ENCODE results near the gene ITPK1.

The ITPK1 gene

GRCh38 chr14:93095742-93096510 lies 19.8 kb downstream of the ITPK1 start:
- no peak for DNase-seq (ENCODE audit: insufficient read length, low spot score)
- no peak for TF ChIP-seq CTCF (IDR thresholded peaks at IDR 0.05; ENCODE audit: insufficient read depth, missing control alignments)
- no peak for FAIRE-seq

- no peak for TF ChIP-seq CTCF (IDR thresholded peaks at IDR 0.05; ENCODE audit: insufficient read depth, missing control alignments)
- DNase-seq (ENCODE audit: insufficient read length, low spot score) (no peak), FAIRE-seq (no peak)
These were observed 21.4 kb downstream of the ITPK1 start for GRCh38 chr14:93094121-93094918.

- FAIRE-seq: no peak
- DNase-seq (ENCODE audit: insufficient read length, low spot score): no peak
- no peak for TF ChIP-seq CTCF (IDR thresholded peaks at IDR 0.05; ENCODE audit: insufficient read depth, missing control alignments)
These were observed 22.8 kb downstream of the ITPK1 start for GRCh38 chr14:93092606-93093556.

GRCh38 chr14:93091666-93092065 lies 24.1 kb downstream of the ITPK1 start:
- TF ChIP-seq CTCF (IDR thresholded peaks at IDR 0.05; ENCODE audit: insufficient read depth, missing control alignments): no peak
- DNase-seq (ENCODE audit: insufficient read length, low spot score) (no peak), FAIRE-seq (no peak)

- TF ChIP-seq CTCF (IDR thresholded peaks at IDR 0.05; ENCODE audit: insufficient read depth, missing control alignments): no peak
- no peak for DNase-seq (ENCODE audit: insufficient read length, low spot score)
- FAIRE-seq: no peak
These were observed 24.7 kb downstream of the ITPK1 start for GRCh38 chr14:93090826-93091555.

- no peak for TF ChIP-seq CTCF (IDR thresholded peaks at IDR 0.05; ENCODE audit: insufficient read depth, missing control alignments)
- FAIRE-seq: no peak
- DNase-seq (ENCODE audit: insufficient read length, low spot score): no peak
These were observed 26.0 kb downstream of the ITPK1 start for GRCh38 chr14:93089521-93090269.

Data from D721Med (cell line).